Peyer's patch (tissue), 4 donors: ENCODE results near the gene PNPLA1.

Source experiments
- POLR2A ChIP-seq, 2 donors: fragments of 450-650 bp; IDR thresholded peaks; one replicate each; pipeline ENCODE4 v1.5.1; 2017; ENCODE audit warnings: antibody characterized with exemption in 2 of 2, mild to moderate bottlenecking in 2 of 2, moderate library complexity in 2 of 2
- TF ChIP-seq, protein P1 (sequence below), 6 experiments: fragments of 450-650 bp in 4 of 6; fragments of 200-600 bp in 2 of 6; sonication (generic) in 1 of 6; IDR thresholded peaks; one replicate each; pipeline ENCODE4 v1.5.1; 2017 to 2019; ENCODE audit warnings: antibody characterized with exemption in 6 of 6, mild to moderate bottlenecking in 3 of 6, moderate library complexity in 1 of 6

- no peak for TF ChIP-seq POLR2A (IDR thresholded peaks at IDR 0.05)
- TF ChIP-seq, protein P1, sequence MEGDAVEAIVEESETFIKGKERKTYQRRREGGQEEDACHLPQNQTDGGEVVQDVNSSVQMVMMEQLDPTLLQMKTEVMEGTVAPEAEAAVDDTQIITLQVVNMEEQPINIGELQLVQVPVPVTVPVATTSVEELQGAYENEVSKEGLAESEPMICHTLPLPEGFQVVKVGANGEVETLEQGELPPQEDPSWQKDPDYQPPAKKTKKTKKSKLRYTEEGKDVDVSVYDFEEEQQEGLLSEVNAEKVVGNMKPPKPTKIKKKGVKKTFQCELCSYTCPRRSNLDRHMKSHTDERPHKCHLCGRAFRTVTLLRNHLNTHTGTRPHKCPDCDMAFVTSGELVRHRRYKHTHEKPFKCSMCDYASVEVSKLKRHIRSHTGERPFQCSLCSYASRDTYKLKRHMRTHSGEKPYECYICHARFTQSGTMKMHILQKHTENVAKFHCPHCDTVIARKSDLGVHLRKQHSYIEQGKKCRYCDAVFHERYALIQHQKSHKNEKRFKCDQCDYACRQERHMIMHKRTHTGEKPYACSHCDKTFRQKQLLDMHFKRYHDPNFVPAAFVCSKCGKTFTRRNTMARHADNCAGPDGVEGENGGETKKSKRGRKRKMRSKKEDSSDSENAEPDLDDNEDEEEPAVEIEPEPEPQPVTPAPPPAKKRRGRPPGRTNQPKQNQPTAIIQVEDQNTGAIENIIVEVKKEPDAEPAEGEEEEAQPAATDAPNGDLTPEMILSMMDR (IDR thresholded peaks at IDR 0.05), result no peak
These were observed 79.4 kb downstream of the PNPLA1 start for GRCh38 chr6:36349240-36349639.
